Activated CD8-positive, alpha-beta memory T cell treated with anti-CD3 and anti-CD28 coated beads, Interleukin-2, amount 50 U/mL, for 1 hour (primary cell): ENCODE results near the gene PBXIP1.

Experiments
- DNase-seq: peaks from one replicate; pipeline ENCODE4 v3.0.0-alpha.2; 2020; ENCODE audit errors: extremely low read depth

The PBXIP1 gene

GRCh38 chr1:154972517-154973343, 16.8 kb upstream of the PBXIP1 start:
- DNase-seq: no peak

GRCh38 chr1:154972213-154972516, 16.3 kb upstream of the PBXIP1 start:
- DNase-seq: no peak

GRCh38 chr1:154971341-154971998, 15.6 kb upstream of the PBXIP1 start:
- DNase-seq: no peak

GRCh38 chr1:154970631-154971340, 14.9 kb upstream of the PBXIP1 start, which contains the start of gene SHC1:
Gene SHC1, minus strand, starts transcription at chr1:154970747. Its CDS starts 221 bp downstream, at chr1:154970526.
- no peak for DNase-seq

- no peak for DNase-seq
These were observed 14.1 kb upstream of the PBXIP1 start for GRCh38 chr1:154969860-154970452.

- no peak for DNase-seq
These were observed 13.3 kb upstream of the PBXIP1 start for GRCh38 chr1:154969246-154969645.

- DNase-seq: no peak
These were observed 12.8 kb upstream of the PBXIP1 start for GRCh38 chr1:154968731-154969130.

GRCh38 chr1:154967331-154967950, 11.5 kb upstream of the PBXIP1 start:
- DNase-seq: no peak

GRCh38 chr1:154966111-154966510, 10.2 kb upstream of the PBXIP1 start:
- no peak for DNase-seq

GRCh38 chr1:154964359-154964758, 8.5 kb upstream of the PBXIP1 start:
- DNase-seq: no peak

- DNase-seq: no peak
These were observed 7.7 kb upstream of the PBXIP1 start for GRCh38 chr1:154963643-154964042.

- DNase-seq: no peak
These were observed 7.0 kb upstream of the PBXIP1 start for GRCh38 chr1:154962795-154963330.

- no peak for DNase-seq
These were observed 6.4 kb upstream of the PBXIP1 start for GRCh38 chr1:154962156-154962749.

- DNase-seq: peak; percentile 36
These were observed 5.6 kb upstream of the PBXIP1 start, which contains the start of gene PYGO2 for GRCh38 chr1:154961207-154962155. Gene PYGO2, minus strand, starts transcription at chr1:154961782. Its CDS starts 206 bp downstream, at chr1:154961576.

- DNase-seq: no peak
These were observed 4.7 kb upstream of the PBXIP1 start for GRCh38 chr1:154960446-154961136.

- no peak for DNase-seq
These were observed 3.5 kb upstream of the PBXIP1 start for GRCh38 chr1:154959426-154959780.

- DNase-seq: no peak
These were observed 3.0 kb upstream of the PBXIP1 start for GRCh38 chr1:154958681-154959425.

- DNase-seq: no peak
These were observed 2.1 kb upstream of the PBXIP1 start for GRCh38 chr1:154958036-154958435.
